Measurements from ENCODE around the gene KCNH3. TPM values are rescaled to one million over a fixed set of nuclear protein-coding genes. Genes with fewer than 3 reads are reported as not detected.
A peak's percentile ranks its signal among the peaks of the same experiment; 100 is the strongest.
"Not testable (repeated sequence)": the region's sequence is repeated elsewhere in the genome, so short reads cannot be mapped to it uniquely, and the experiment has no call there.

Gene KCNH3
- total and polyA plus RNA-seq, 5 donors from 2014 or later: 1.1 to 2.1 (median 1.3) TPM

DNA sequence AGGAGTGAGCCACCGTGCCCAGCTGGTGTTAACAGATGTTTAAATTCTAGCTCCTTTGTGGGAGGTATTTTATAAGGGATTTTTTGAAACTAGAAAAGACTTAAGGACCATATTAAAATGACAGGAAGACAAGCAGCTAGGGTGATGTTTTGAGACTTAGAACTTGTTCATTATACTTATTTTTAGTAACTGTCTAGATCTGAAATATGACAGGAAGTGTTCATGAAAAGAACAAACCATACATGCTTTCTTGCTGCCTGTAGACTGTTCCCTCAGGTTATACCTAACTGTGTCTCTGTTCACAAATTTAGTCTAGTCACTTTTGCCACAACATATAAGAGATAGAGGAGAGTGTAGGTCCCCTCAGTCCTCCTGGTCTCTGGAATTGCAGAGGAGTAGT is 36.9 kb upstream of the KCNH3 start:
- no peaks in the 10 kb centered on the region for H3K9me3 ChIP-seq (ENCODE audit: control insufficient read depth in 2 of 2, low read length in 2 of 2)
- no peaks in the 10 kb centered on the region for H3K4me1 ChIP-seq (ENCODE audit: control insufficient read depth, insufficient read depth, low read length, poor library complexity, severe bottlenecking)
- peak overlapping the region in 2 of 3 donors; percentile 10 to 72 for H3K27ac Mint-ChIP-seq
- peak in 1 of 3 donors; percentile 24 for DNase-seq
- no peak overlapping the region for H3K27ac ChIP-seq (ENCODE audit: insufficient read depth, low read length, poor library complexity, severe bottlenecking)
- H3K27me3 Mint-ChIP-seq: peaks cover 5% of the 10 kb centered on the region
- no peaks in the 10 kb centered on the region for H3K36me3 ChIP-seq (ENCODE audit: control insufficient read depth, insufficient read depth, low read length)
- no peak overlapping the region for H3K4me3 ChIP-seq (ENCODE audit: low read depth, low read length)
- H3K9me3 Mint-ChIP-seq: no peaks in the 10 kb centered on the region
- H3K36me3 Mint-ChIP-seq: peaks cover 4% of the 10 kb centered on the region
- peaks cover 6 to 18% (median 12%) of the 10 kb centered on the region in 4 donors for H3K4me1 Mint-ChIP-seq
- no peak overlapping the region for H3K4me3 Mint-ChIP-seq
- no peaks in the 10 kb centered on the region for H3K27me3 ChIP-seq (ENCODE audit: control insufficient read depth, insufficient read depth, low read length)
- ATAC-seq (ENCODE audit: low read depth in 2 of 2): no peak

DNA sequence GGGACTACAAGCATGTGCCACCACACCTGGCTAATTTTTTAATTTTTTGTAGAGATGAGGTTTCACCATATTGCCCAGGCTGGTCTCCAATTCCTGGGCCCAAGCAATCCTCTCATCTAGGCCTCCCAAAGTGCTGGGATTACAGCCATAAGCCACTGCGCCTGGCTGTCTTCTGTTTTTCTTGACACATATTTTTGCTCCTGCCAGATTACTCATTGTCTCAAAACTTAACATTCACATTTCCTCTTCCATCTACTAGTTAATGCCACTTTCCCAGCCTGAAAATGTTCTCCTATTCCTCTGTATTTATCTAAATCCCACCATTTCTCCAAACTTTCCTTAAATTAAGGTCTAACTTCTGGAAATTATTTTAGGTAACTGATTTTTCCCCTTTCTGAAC is 36.2 kb upstream of the KCNH3 start:
- Mint-ChIP-seq H3K4me3 (no peak overlapping the region), H3K27ac (peak overlapping the region in 1 of 3 donors; percentile 72), H3K36me3 (peaks cover 4% of the 10 kb centered on the region)

DNA sequence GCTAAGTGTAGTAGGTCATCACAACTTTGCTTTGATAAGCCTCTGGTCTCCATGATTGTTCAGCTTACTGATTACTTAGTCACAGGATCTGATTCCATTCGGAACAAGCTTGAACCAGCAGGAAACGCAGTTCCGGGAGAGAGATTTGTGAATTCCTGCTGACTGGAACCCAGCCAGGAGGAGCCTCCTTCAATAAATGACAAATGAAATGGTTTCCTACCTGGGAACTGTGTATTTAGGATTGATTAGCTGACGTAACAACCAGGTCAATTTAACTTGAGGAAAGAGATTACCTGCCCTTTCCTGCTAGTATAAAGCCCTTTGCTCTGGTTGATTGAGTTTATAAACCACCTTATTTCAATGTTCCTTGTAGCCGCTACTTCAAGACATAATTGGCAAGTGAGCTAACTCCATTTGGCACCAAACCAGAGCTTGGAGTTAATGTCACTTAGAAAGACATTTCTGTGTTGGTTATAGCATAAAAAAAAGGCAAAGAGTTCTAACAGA is 35.1 kb upstream of the KCNH3 start:
- Mint-ChIP-seq H3K4me1 (peaks cover 6 to 18% (median 12%) of the 10 kb centered on the region in 4 donors), H3K27me3 (peaks cover 5% of the 10 kb centered on the region), H3K4me3 (no peak overlapping the region), H3K9me3 (no peaks in the 10 kb centered on the region), H3K27ac (no peak overlapping the region), H3K36me3 (peaks cover 4% of the 10 kb centered on the region)
- no peak for DNase-seq
- Histone ChIP-seq H3K4me3 (ENCODE audit: low read depth, low read length) (no peak overlapping the region), H3K27ac (ENCODE audit: insufficient read depth, low read length, poor library complexity, severe bottlenecking) (no peak overlapping the region), H3K4me1 (ENCODE audit: control insufficient read depth, insufficient read depth, low read length, poor library complexity, severe bottlenecking) (no peaks in the 10 kb centered on the region), H3K27me3 (ENCODE audit: control insufficient read depth, insufficient read depth, low read length) (no peaks in the 10 kb centered on the region), H3K9me3 (ENCODE audit: control insufficient read depth in 2 of 2, low read length in 2 of 2) (no peaks in the 10 kb centered on the region), H3K36me3 (ENCODE audit: control insufficient read depth, insufficient read depth, low read length) (no peaks in the 10 kb centered on the region)
- ATAC-seq (ENCODE audit: low read depth in 2 of 2): no peak

More for the DNA sequence above, 36.2 kb upstream of the KCNH3 start:
- Mint-ChIP-seq H3K9me3 (no peaks in the 10 kb centered on the region), H3K27me3 (peaks cover 5% of the 10 kb centered on the region), H3K4me1 (peaks cover 6 to 18% (median 12%) of the 10 kb centered on the region in 4 donors)
- Histone ChIP-seq H3K36me3 (ENCODE audit: control insufficient read depth, insufficient read depth, low read length) (no peaks in the 10 kb centered on the region), H3K27ac (ENCODE audit: insufficient read depth, low read length, poor library complexity, severe bottlenecking) (no peak overlapping the region), H3K4me3 (ENCODE audit: low read depth, low read length) (no peak overlapping the region), H3K4me1 (ENCODE audit: control insufficient read depth, insufficient read depth, low read length, poor library complexity, severe bottlenecking) (no peaks in the 10 kb centered on the region), H3K9me3 (ENCODE audit: control insufficient read depth in 2 of 2, low read length in 2 of 2) (no peaks in the 10 kb centered on the region), H3K27me3 (ENCODE audit: control insufficient read depth, insufficient read depth, low read length) (no peaks in the 10 kb centered on the region)
- ATAC-seq (ENCODE audit: low read depth in 2 of 2) (no peak), DNase-seq (no peak)

DNA sequence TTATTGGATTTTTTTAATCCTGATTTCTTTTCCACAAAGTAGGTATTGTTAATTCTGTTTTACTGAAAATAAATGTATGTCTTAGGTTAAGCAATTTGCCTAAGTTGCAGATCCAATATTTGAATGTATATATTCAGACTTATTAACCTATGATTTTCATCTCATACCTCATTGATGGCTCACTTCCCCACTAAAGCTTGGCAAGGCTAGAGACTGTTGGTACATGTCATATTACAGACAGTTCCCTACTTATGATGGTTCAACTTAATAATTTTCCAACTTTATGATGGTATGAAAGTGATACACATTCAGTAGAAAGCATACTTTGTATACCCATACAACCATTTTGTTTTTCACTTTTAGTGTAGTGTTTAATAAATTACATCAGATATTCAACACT is 33.2 kb upstream of the KCNH3 start:
- Mint-ChIP-seq H3K4me3 (no peak overlapping the region), H3K9me3 (no peaks in the 10 kb centered on the region), H3K27me3 (peaks cover 5% of the 10 kb centered on the region), H3K4me1 (peaks cover 6 to 18% (median 12%) of the 10 kb centered on the region in 4 donors), H3K27ac (no peak overlapping the region), H3K36me3 (no peaks in the 10 kb centered on the region)
- Histone ChIP-seq H3K9me3 (ENCODE audit: control insufficient read depth in 2 of 2, low read length in 2 of 2) (no peaks in the 10 kb centered on the region), H3K27ac (ENCODE audit: insufficient read depth, low read length, poor library complexity, severe bottlenecking) (no peak overlapping the region), H3K27me3 (ENCODE audit: control insufficient read depth, insufficient read depth, low read length) (no peaks in the 10 kb centered on the region), H3K4me1 (ENCODE audit: control insufficient read depth, insufficient read depth, low read length, poor library complexity, severe bottlenecking) (no peaks in the 10 kb centered on the region), H3K4me3 (ENCODE audit: low read depth, low read length) (no peak overlapping the region), H3K36me3 (ENCODE audit: control insufficient read depth, insufficient read depth, low read length) (no peaks in the 10 kb centered on the region)
- no peak for DNase-seq
- ATAC-seq (ENCODE audit: low read depth in 2 of 2): no peak

DNA sequence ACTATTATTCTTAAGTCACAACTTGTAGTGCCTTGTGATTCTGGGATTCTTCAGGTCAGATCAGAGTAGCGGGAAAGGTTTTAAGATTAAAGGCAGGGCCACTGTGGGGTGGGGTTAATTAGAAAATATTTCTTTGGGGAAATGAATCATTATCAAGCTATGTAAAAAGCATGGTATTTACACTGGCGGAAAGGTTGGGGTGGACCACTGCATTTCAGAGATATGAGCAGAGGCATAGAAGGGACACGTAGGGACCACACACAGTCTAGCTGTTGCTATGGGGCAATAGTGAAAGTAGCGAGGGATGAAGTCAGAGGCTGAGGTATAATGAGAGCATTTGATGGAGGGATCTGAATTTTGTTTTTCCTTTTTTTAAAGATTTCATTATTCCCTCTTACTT is 31.7 kb upstream of the KCNH3 start:
- no peak overlapping the region for H3K27ac ChIP-seq (ENCODE audit: insufficient read depth, low read length, poor library complexity, severe bottlenecking)
- no peak overlapping the region for H3K4me3 ChIP-seq (ENCODE audit: low read depth, low read length)
- ATAC-seq (ENCODE audit: low read depth in 2 of 2) (no peak), DNase-seq (no peak)
- Mint-ChIP-seq H3K36me3 (no peaks in the 10 kb centered on the region), H3K4me3 (no peak overlapping the region), H3K9me3 (no peaks in the 10 kb centered on the region), H3K27ac (no peak overlapping the region), H3K4me1 (peaks cover 3 to 8% (median 6%) of the 10 kb centered on the region in 4 donors), H3K27me3 (peaks cover 5% of the 10 kb centered on the region)
- no peaks in the 10 kb centered on the region for H3K27me3 ChIP-seq (ENCODE audit: control insufficient read depth, insufficient read depth, low read length)
- H3K9me3 ChIP-seq (ENCODE audit: control insufficient read depth in 2 of 2, low read length in 2 of 2): no peaks in the 10 kb centered on the region
- no peaks in the 10 kb centered on the region for H3K4me1 ChIP-seq (ENCODE audit: control insufficient read depth, insufficient read depth, low read length, poor library complexity, severe bottlenecking)
- H3K36me3 ChIP-seq (ENCODE audit: control insufficient read depth, insufficient read depth, low read length): no peaks in the 10 kb centered on the region

DNA sequence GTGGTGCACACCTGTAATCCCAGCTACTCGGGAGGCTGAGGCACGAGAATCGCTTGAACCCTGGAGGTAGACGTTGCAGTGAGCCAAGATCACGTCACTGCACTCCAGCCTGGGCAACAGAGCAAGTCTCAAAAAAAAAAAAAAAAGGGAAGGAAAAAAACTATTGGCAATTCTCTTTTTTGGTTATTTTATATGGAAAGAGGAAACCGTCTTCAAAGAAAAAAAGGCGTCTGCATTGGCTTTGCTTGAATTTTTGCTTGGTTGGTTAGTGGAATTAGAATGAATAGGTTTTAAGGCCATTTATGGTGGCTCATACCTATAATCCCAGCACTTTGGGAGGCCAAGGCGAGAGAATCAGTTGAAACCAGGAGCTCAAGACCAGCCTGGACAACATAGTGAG is 29.1 kb upstream of the KCNH3 start:
- H3K4me3 ChIP-seq (ENCODE audit: low read depth, low read length); H3K36me3 ChIP-seq (ENCODE audit: control insufficient read depth, insufficient read depth, low read length); H3K9me3 ChIP-seq (ENCODE audit: control insufficient read depth in 2 of 2, low read length in 2 of 2); H3K27me3 Mint-ChIP-seq; H3K4me1 ChIP-seq (ENCODE audit: control insufficient read depth, insufficient read depth, low read length, poor library complexity, severe bottlenecking); DNase-seq; H3K4me1 Mint-ChIP-seq; H3K27ac ChIP-seq (ENCODE audit: insufficient read depth, low read length, poor library complexity, severe bottlenecking); ATAC-seq (ENCODE audit: low read depth in 2 of 2); H3K27me3 ChIP-seq (ENCODE audit: control insufficient read depth, insufficient read depth, low read length); H3K36me3 Mint-ChIP-seq; H3K9me3 Mint-ChIP-seq: not testable (repeated sequence)
- H3K4me3 Mint-ChIP-seq: peak overlapping the region in 1 of 4 donors; percentile 61
- peak overlapping the region in 1 of 3 donors; percentile 38 for H3K27ac Mint-ChIP-seq

DNA sequence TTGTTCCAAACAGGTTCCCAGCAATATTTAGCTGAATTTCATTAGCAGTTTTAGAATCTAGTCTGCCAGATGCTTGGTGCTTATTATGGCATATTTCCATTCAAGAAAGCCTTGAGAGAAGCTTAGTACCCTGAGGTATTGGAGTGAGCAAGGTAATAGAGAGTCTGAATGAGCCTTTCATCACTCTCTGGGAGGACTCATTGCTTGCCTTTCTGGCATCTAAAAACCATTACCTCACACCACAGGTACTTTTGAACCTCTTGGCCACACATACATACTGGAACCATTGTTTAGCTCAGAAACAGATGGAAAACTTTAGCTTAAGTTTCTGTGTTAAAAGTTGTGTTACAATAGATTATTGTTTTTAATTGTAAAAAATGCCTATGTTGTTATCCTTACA is 27.4 kb upstream of the KCNH3 start:
- H3K27ac ChIP-seq (ENCODE audit: insufficient read depth, low read length, poor library complexity, severe bottlenecking): no peak overlapping the region
- no peaks in the 10 kb centered on the region for H3K4me1 ChIP-seq (ENCODE audit: control insufficient read depth, insufficient read depth, low read length, poor library complexity, severe bottlenecking)
- H3K27me3 ChIP-seq (ENCODE audit: control insufficient read depth, insufficient read depth, low read length): no peaks in the 10 kb centered on the region
- H3K36me3 ChIP-seq (ENCODE audit: control insufficient read depth, insufficient read depth, low read length): no peaks in the 10 kb centered on the region
- no peaks in the 10 kb centered on the region for H3K36me3 Mint-ChIP-seq
- H3K27me3 Mint-ChIP-seq: no peaks in the 10 kb centered on the region
- no peaks in the 10 kb centered on the region for H3K9me3 ChIP-seq (ENCODE audit: control insufficient read depth in 2 of 2, low read length in 2 of 2)
- H3K4me3 Mint-ChIP-seq: no peak overlapping the region
- no peak for ATAC-seq (ENCODE audit: low read depth in 2 of 2)
- DNase-seq: no peak
- no peak overlapping the region for H3K27ac Mint-ChIP-seq
- no peak overlapping the region for H3K4me3 ChIP-seq (ENCODE audit: low read depth, low read length)
- H3K9me3 Mint-ChIP-seq: no peaks in the 10 kb centered on the region
- no peaks in the 10 kb centered on the region for H3K4me1 Mint-ChIP-seq

DNA sequence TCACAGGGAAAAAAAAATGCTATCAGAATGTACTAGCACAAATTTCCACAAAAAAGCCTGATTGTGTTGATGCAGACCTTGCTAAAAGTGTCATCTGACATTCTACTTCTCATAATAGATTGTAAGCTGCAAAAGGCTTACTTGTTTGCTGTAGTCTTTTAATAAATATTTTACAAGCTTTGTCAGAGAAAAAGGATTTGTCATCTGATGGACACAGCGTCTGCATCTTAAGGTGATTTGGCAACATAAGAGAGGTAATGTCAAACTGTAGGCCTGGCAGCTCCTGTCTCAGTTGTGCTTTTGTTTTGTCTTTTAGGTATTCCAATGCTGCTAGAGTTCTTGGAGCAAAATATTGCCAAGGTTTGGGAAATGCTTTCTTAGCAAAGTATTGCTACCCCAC is 26.3 kb upstream of the KCNH3 start:
- Histone ChIP-seq H3K9me3 (ENCODE audit: control insufficient read depth in 2 of 2, low read length in 2 of 2) (no peaks in the 10 kb centered on the region), H3K36me3 (ENCODE audit: control insufficient read depth, insufficient read depth, low read length) (no peaks in the 10 kb centered on the region), H3K27me3 (ENCODE audit: control insufficient read depth, insufficient read depth, low read length) (no peaks in the 10 kb centered on the region), H3K27ac (ENCODE audit: insufficient read depth, low read length, poor library complexity, severe bottlenecking) (no peak overlapping the region), H3K4me3 (ENCODE audit: low read depth, low read length) (no peak overlapping the region), H3K4me1 (ENCODE audit: control insufficient read depth, insufficient read depth, low read length, poor library complexity, severe bottlenecking) (no peaks in the 10 kb centered on the region)
- Mint-ChIP-seq H3K27me3 (no peaks in the 10 kb centered on the region), H3K4me3 (no peak overlapping the region), H3K27ac (no peak overlapping the region), H3K4me1 (no peaks in the 10 kb centered on the region), H3K9me3 (no peaks in the 10 kb centered on the region), H3K36me3 (no peaks in the 10 kb centered on the region)
- DNase-seq: no peak
- ATAC-seq (ENCODE audit: low read depth in 2 of 2): no peak
